Measurements from ENCODE around the gene DPF1.
"Not testable (repeated sequence)": the region's sequence is repeated elsewhere in the genome, so short reads cannot be mapped to it uniquely, and the experiment has no call there.

GRCh38 chr19:38224863-38225218 is 819 bp upstream of the DPF1 start:
- TF ChIP-seq CTCF (optimal IDR thresholded peaks at IDR 0.05 in 1 of 3, IDR thresholded peaks at IDR 0.05 in 1 of 3, conservative IDR thresholded peaks at IDR 0.05 in 1 of 3; ENCODE audit: extremely low read depth in 1 of 3, insufficient read depth in 2 of 3, low read length in 3 of 3); EZH2 (IDR thresholded peaks at IDR 0.05; ENCODE audit: low read length): not testable (repeated sequence)
